GM12873 (cell line): ENCODE data around the gene NFE2L2.

Experiments
- CTCF ChIP-seq: IDR thresholded peaks from 2 replicates; pipeline ENCODE4 v1.5.1; 2012; ENCODE audit warnings: low read depth, mild to moderate bottlenecking, moderate library complexity, low read length, control low read depth; ENCODE audit not compliant: insufficient read depth; ENCODE audit errors: missing control alignments

Gene NFE2L2

GRCh38 chr2:177253704-177254103 is 10.8 kb downstream of the NFE2L2 start:
- TF ChIP-seq CTCF = no peak

- no peak for TF ChIP-seq CTCF
These were observed 11.6 kb downstream of the NFE2L2 start for GRCh38 chr2:177252808-177253531.

GRCh38 chr2:177251165-177251542 is 13.4 kb downstream of the NFE2L2 start:
- TF ChIP-seq CTCF = no peak

GRCh38 chr2:177250461-177250860 is 14.1 kb downstream of the NFE2L2 start:
- TF ChIP-seq CTCF = no peak

GRCh38 chr2:177249038-177249437 is 15.5 kb downstream of the NFE2L2 start:
- no peak for TF ChIP-seq CTCF

GRCh38 chr2:177247693-177248262 is 16.7 kb downstream of the NFE2L2 start:
- no peak for TF ChIP-seq CTCF

GRCh38 chr2:177246000-177246399 is 18.5 kb downstream of the NFE2L2 start:
- TF ChIP-seq CTCF = no peak
